Ascending aorta (tissue), 2 donors: ENCODE results near the gene NREP. TPM values are rescaled to one million over a fixed set of nuclear protein-coding genes. Genes with fewer than 3 reads are reported as not detected.

ENCODE experiments used
- DNase-seq, 2 donors: peaks; one replicate each; pipeline ENCODE4 v3.0.0-alpha.2; 2019; ENCODE audit warnings: low spot score in 2 of 2
- H3K27ac ChIP-seq, 2 donors: fragments of 200-600 bp; sonication (generic); one replicate each; pipeline ENCODE4 v1.5.1; 2016 to 2017; ENCODE audit warnings: mild to moderate bottlenecking in 1 of 2
- H3K27me3 ChIP-seq: fragments of 200-600 bp; sonication (generic); one replicate; pipeline ENCODE4 v1.5.1; 2017
- H3K36me3 ChIP-seq, 2 donors: fragments of 200-600 bp; sonication (generic); one replicate each; pipeline ENCODE4 v1.5.1; 2016
- H3K4me1 ChIP-seq, 2 donors: fragments of 200-600 bp; sonication (generic); one replicate each; pipeline ENCODE4 v1.5.1; 2016 to 2017; ENCODE audit warnings: mild to moderate bottlenecking in 1 of 2
- H3K4me3 ChIP-seq, 2 donors: fragments of 200-600 bp; sonication (generic); one replicate each; pipeline ENCODE4 v1.5.1; 2016 to 2017; ENCODE audit warnings: mild to moderate bottlenecking in 1 of 2
- H3K9me3 ChIP-seq, 2 donors: fragments of 200-600 bp; sonication (generic); one replicate each; pipeline ENCODE4 v1.5.1; 2016
- intact Hi-C: fragments of 100-400 bp; cut with DNase I; formaldehyde crosslinking; loops from one replicate; pipeline ENCODE4 v1.15.1; 2023
- total RNA-seq: library from RNA; depleted of rRNA; stranded (reverse); fragments of >200 nt; gene quantifications from one replicate; pipeline ENCODE4 v1.1.0, GENCODE V29; 2016
- TF ChIP-seq, protein P1 (sequence below), 3 experiments: fragments of 200-600 bp in 2 of 3; fragments of 450-650 bp in 1 of 3; sonication (generic) in 2 of 3; IDR thresholded peaks; one replicate each; pipeline ENCODE4 v1.5.1; 2016 to 2019; ENCODE audit warnings: antibody characterized with exemption in 3 of 3, mild to moderate bottlenecking in 1 of 3, moderate library complexity in 1 of 3

The NREP gene
- total RNA-seq, 1 donor from 2014 or later, result 15.3 TPM

DNA sequence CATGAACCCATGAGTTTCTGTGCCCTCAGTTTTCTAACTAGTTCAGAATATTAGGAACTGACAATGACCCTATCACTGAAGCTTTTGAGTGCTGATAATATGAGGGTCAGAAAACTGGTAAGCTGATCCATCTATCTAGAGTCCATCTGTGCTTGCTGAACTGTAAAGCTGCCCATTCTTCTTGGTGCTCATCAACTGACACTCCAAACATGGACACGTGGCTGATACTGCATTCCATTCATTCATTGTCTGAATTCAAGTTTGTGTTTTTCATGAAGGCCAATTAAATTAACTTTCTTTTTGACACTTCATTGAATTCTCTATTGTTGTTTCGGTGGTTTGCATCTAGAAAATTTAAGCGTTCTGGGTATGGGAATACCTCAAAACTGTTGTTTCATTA is 17.6 kb downstream of the NREP start:
- no peaks in the 10 kb centered on the region for H3K27me3 ChIP-seq
- H3K9me3 ChIP-seq, result no peaks in the 10 kb centered on the region
- TF ChIP-seq, protein P1, sequence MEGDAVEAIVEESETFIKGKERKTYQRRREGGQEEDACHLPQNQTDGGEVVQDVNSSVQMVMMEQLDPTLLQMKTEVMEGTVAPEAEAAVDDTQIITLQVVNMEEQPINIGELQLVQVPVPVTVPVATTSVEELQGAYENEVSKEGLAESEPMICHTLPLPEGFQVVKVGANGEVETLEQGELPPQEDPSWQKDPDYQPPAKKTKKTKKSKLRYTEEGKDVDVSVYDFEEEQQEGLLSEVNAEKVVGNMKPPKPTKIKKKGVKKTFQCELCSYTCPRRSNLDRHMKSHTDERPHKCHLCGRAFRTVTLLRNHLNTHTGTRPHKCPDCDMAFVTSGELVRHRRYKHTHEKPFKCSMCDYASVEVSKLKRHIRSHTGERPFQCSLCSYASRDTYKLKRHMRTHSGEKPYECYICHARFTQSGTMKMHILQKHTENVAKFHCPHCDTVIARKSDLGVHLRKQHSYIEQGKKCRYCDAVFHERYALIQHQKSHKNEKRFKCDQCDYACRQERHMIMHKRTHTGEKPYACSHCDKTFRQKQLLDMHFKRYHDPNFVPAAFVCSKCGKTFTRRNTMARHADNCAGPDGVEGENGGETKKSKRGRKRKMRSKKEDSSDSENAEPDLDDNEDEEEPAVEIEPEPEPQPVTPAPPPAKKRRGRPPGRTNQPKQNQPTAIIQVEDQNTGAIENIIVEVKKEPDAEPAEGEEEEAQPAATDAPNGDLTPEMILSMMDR (IDR thresholded peaks at IDR 0.05), result no peak
- intact Hi-C loops, result loop anchor here (2.0 to 5.0 kb wide), 2 partner anchors 15 to 57 kb away; no protein-coding TSS in a partner anchor
- no peak overlapping the region for H3K4me3 ChIP-seq
- no peak overlapping the region for H3K27ac ChIP-seq
- no peak for DNase-seq
- no peaks in the 10 kb centered on the region for H3K36me3 ChIP-seq
- peaks cover 7 to 32% of the 10 kb centered on the region in 2 donors for H3K4me1 ChIP-seq

DNA sequence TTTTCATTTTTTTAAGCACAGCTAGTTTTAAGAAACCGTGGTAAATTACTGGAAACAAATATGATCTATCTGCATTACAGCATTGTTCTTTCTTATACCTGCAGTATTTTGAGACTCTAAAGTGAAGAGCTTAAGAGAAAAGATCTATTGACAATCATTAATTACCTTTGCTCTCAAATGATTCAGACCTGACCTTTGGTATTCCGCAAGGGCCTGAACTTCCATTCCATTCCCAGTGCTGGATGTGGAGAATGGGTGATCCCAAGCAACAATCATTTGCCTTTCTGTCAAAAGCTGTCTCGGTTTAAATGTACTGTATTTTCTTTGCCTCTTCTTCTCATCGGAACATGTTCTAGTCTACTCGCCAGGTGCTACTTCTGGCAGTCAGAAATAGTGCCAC is 18.9 kb downstream of the NREP start:
- no peak for DNase-seq
- H3K4me3 ChIP-seq, result no peak overlapping the region
- no peaks in the 10 kb centered on the region for H3K36me3 ChIP-seq
- no peaks in the 10 kb centered on the region for H3K9me3 ChIP-seq
- peaks cover 6 to 31% of the 10 kb centered on the region in 2 donors for H3K4me1 ChIP-seq
- TF ChIP-seq, protein P1 (IDR thresholded peaks at IDR 0.05), result no peak
- H3K27me3 ChIP-seq, result no peaks in the 10 kb centered on the region
- no peak overlapping the region for H3K27ac ChIP-seq
- intact Hi-C loops, result loop anchor here (2.0 to 5.0 kb wide), 2 partner anchors 17 to 56 kb away; no protein-coding TSS in a partner anchor

DNA sequence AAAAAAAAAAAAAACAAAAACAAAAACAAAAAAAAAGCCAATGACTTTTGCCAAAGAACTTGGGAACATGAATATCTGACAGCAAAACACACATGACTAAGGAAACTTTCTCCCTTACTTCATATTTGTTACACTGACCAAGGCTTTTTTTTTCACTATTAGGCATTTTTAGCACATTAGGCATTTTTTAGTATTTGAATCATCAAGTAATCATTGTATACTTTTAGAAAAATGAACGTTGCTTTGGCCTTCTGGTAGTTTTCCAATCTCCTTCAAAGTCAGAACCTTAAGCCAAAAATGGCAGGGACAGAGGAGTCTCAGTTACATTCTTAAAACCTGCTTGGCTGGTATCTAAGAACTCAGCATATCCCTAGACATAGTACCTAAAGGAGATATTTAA is 19.3 kb downstream of the NREP start:
- TF ChIP-seq, protein P1 (IDR thresholded peaks at IDR 0.05), result no peak
- no peaks in the 10 kb centered on the region for H3K27me3 ChIP-seq
- peaks cover 3 to 27% of the 10 kb centered on the region in 2 donors for H3K4me1 ChIP-seq
- no peaks in the 10 kb centered on the region for H3K36me3 ChIP-seq
- no peak overlapping the region for H3K4me3 ChIP-seq
- no peak for DNase-seq
- H3K27ac ChIP-seq, result no peak overlapping the region
- intact Hi-C loops, result loop anchor here (2.0 to 5.0 kb wide), 2 partner anchors 17 to 55 kb away; no protein-coding TSS in a partner anchor
- no peaks in the 10 kb centered on the region for H3K9me3 ChIP-seq

DNA sequence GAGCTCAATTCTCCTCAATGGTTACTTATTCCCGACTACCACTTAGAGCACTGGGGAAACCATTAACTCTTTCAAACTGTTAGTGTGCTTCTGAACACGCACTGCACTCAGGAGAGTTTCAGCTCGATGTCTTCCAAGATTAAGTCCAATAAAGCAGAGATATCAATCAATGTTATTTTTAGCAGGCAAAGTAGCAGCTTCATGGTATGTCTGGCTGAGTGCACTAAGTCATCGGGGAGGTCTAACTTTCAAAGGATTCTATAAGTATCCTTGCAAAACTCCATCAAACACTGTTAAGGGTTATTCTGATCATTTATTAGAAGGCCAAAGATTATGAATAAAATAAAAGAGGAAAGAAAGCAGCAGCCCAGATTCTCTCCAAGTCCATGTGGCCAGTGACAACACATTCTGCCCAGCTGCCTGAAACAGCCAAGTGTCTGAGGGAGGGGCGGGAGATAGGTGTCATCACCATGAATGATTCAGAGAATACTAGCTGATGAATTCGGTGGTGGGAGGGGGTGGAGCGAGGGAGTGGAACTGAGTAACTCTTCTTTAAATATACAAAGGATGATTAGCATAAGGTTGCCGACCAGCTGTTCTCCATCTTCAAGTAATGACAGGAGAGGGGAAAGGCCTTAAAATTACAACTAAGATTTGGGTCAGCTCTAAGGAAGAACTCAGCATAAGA is 21.3 kb downstream of the NREP start:
- DNase-seq, result no peak
- Histone ChIP-seq H3K27ac (no peak overlapping the region), H3K27me3 (no peaks in the 10 kb centered on the region), H3K4me3 (no peak overlapping the region), H3K4me1 (peaks cover 0 to 21% of the 10 kb centered on the region in 2 donors), H3K36me3 (peaks cover 0 to 2% of the 10 kb centered on the region in 2 donors), H3K9me3 (no peaks in the 10 kb centered on the region)
- TF ChIP-seq, protein P1 (IDR thresholded peaks at IDR 0.05), result no peak
- intact Hi-C loops, result loop anchor here (5.0 kb wide), 1 partner anchor 53 kb away; no protein-coding TSS in a partner anchor

DNA sequence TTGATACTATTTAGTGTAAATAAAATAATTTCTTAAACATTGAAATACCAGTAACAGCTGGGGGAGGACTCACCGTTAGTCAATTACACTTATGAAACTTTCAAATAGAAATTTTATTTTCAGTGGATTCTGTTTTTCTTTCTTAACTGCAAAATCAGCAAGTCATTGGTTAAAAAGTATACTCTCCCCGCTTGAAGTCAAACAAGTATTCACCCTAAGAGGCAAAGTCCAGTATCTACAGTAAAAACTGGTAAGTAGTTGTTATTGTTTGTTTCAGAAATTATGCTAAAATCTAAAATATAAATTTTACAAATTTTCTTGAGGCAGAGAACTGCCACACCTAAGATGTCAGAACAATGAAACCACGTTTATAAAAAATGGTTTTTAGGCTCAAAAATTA is 22.4 kb downstream of the NREP start:
- H3K9me3 ChIP-seq, result no peaks in the 10 kb centered on the region
- peaks cover 0 to 21% of the 10 kb centered on the region in 2 donors for H3K4me1 ChIP-seq
- no peak for DNase-seq
- no peak overlapping the region for H3K27ac ChIP-seq
- intact Hi-C loops, result no loop called here
- peaks cover 0 to 4% of the 10 kb centered on the region in 2 donors for H3K36me3 ChIP-seq
- no peak overlapping the region for H3K4me3 ChIP-seq
- no peaks in the 10 kb centered on the region for H3K27me3 ChIP-seq
- TF ChIP-seq, protein P1 (IDR thresholded peaks at IDR 0.05), result no peak
